Measurements from ENCODE around the gene E2F2. TPM values are rescaled to one million over a fixed set of nuclear protein-coding genes. Genes with fewer than 3 reads are reported as not detected.
A peak's percentile ranks its signal among the peaks of the same experiment; 100 is the strongest.

E2F2 gene
- total and polyA plus RNA-seq, 2 of the 13 experiments (the other 11 are each of a cell fraction or from before 2014, with no cell fraction given): 0.65 to 6.6 TPM

- TF ChIP-seq HNRNPLL (IDR thresholded peaks at IDR 0.05; ENCODE audit: low read depth, low read length, poor library complexity, severe bottlenecking) (no peak), SNAPC4 (CRISPR knock-in tag; IDR thresholded peaks at IDR 0.05) (no peak), HNRNPL (IDR thresholded peaks at IDR 0.05; ENCODE audit: low read depth, low read length) (peak; percentile 80), SIN3B (IDR thresholded peaks at IDR 0.05; ENCODE audit: low read length) (no peak), NCOR1 (IDR thresholded peaks at IDR 0.05; ENCODE audit: borderline replicate concordance, low read length) (no peak), ZNF768 (CRISPR knock-in tag; IDR thresholded peaks at IDR 0.05) (no peak), ZSCAN25 (CRISPR knock-in tag; IDR thresholded peaks at IDR 0.05) (no peak), GMEB2 (CRISPR knock-in tag; IDR thresholded peaks at IDR 0.05; ENCODE audit: low read depth) (no peak), ZNF646 (CRISPR knock-in tag; IDR thresholded peaks at IDR 0.05) (no peak), ZNF749 (CRISPR knock-in tag; IDR thresholded peaks at IDR 0.05; ENCODE audit: borderline replicate concordance) (no peak), PITX1 (CRISPR knock-in tag; IDR thresholded peaks at IDR 0.05) (no peak), ZNF260 (CRISPR knock-in tag; IDR thresholded peaks at IDR 0.05; ENCODE audit: borderline replicate concordance, low read depth) (no peak), MAFK (conservative IDR thresholded peaks at IDR 0.05 in 1 of 2, IDR thresholded peaks at IDR 0.05 in 1 of 2; ENCODE audit: low read length in 2 of 2) (peak; percentile 20 to 42; a peak in 2 of 4 replicates)
- TF ChIP-seq, protein P1, sequence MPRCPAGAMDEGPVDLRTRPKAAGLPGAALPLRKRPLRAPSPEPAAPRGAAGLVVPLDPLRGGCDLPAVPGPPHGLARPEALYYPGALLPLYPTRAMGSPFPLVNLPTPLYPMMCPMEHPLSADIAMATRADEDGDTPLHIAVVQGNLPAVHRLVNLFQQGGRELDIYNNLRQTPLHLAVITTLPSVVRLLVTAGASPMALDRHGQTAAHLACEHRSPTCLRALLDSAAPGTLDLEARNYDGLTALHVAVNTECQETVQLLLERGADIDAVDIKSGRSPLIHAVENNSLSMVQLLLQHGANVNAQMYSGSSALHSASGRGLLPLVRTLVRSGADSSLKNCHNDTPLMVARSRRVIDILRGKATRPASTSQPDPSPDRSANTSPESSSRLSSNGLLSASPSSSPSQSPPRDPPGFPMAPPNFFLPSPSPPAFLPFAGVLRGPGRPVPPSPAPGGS (CRISPR knock-in tag; IDR thresholded peaks at IDR 0.05): no peak
Observed at GRCh38 chr1:23528250-23528978, 2.6 kb downstream of the E2F2 start (continued).

Measured in HepG2 (cell line).